PC-9 (cell line): ENCODE results near the gene NAA40.

Source experiments
- CTCF ChIP-seq: fragments of 200-600 bp; sonication (generic); conservative IDR thresholded peaks from 2 replicates; pipeline ENCODE4 v1.6.1; 2017; ENCODE audit warnings: mixed run types, antibody characterized with exemption, mild to moderate bottlenecking, moderate library complexity
- EZH2 ChIP-seq: fragments of 200-600 bp; sonication (generic); IDR thresholded peaks from 2 replicates; pipeline ENCODE4 v1.8.0; 2017; ENCODE audit warnings: antibody characterized with exemption, low read depth

GRCh38 chr11:63931045-63931444 is 7.8 kb upstream of the NAA40 start:
- no peak for TF ChIP-seq CTCF
- TF ChIP-seq EZH2: no peak
